GM12878 (cell line): ENCODE data around the gene CNNM4. TPM values are rescaled to one million over a fixed set of nuclear protein-coding genes. Genes with fewer than 3 reads are reported as not detected.
A peak's percentile ranks its signal among the peaks of the same experiment; 100 is the strongest.

Source experiments
- ATAC-seq: fragments of 200-7000 bp; cut with Tn5 transposase; 3 replicates; pipeline ENCODE4 v1.9.1; 2020; ENCODE audit warnings: mild to moderate bottlenecking, moderate library complexity
- BruUV-seq: library from RNA; stranded (reverse); fragments of 400-500 nt; replicated peaks from 2 replicates; lab custom pipeline; 2021; lab: Mats Ljungman, UMichigan
- CTCF ChIA-PET: fragments of 300-600 bp; sonication (Branson Sonifier 250); formaldehyde crosslinking; extraction: SDS; loops from one replicate; lab custom pipeline; 2021; ENCODE audit warnings: inconsistent platforms; lab: Yijun Ruan, JAX
- POLR2A ChIA-PET: fragments of 350-600 bp; formaldehyde crosslinking; extraction: SDS; loops from one replicate; lab custom pipeline; 2021; ENCODE audit warnings: inconsistent platforms; lab: Charles Lee
- RAD21 ChIA-PET: fragments of 300-600 bp; sonication (Branson Sonifier 250); formaldehyde crosslinking; loops from one replicate; lab custom pipeline; 2023; ENCODE audit warnings: antibody characterized with exemption; ENCODE audit not compliant: unreplicated experiment; lab: Charles Lee
- SMC1A ChIA-PET: fragments of 300-600 bp; sonication (Branson Sonifier 250); formaldehyde crosslinking; loops from one replicate; lab custom pipeline; 2023; ENCODE audit not compliant: unreplicated experiment, uncharacterized antibody; lab: Charles Lee
- DNase-seq: peaks from one replicate; pipeline ENCODE4 v3.0.0-alpha.2; 2011; ENCODE audit warnings: low read depth, low spot score
- FAIRE-seq: peaks from 3 replicates; lab custom pipeline; 2011; peaks lifted over from hg19 to GRCh38; lab: Jason Lieb, UNC
- H2AFZ ChIP-seq: 2 replicates; pipeline ENCODE4 v1.6.0; 2011; ENCODE audit warnings: low read depth, low read length, control low read depth; ENCODE audit not compliant: control insufficient read depth
- H3K27ac ChIP-seq: 2 replicates; pipeline ENCODE4 v1.5.1; 2011; ENCODE audit warnings: control low read depth; ENCODE audit not compliant: control insufficient read depth, insufficient read depth
- H3K27me3 ChIP-seq, 2 experiments: replicated peaks in 1 of 2; 2 replicates each; pipeline versions ENCODE4 v1.6.0 to v1.6.1; 2011; ENCODE audit warnings: low read length in 1 of 2; ENCODE audit not compliant: control insufficient read depth in 2 of 2, insufficient read depth in 2 of 2
- H3K36me3 ChIP-seq, 2 experiments: 2 replicates each; pipeline ENCODE4 v1.5.1; 2011; ENCODE audit warnings: low read length in 1 of 2; ENCODE audit not compliant: control insufficient read depth in 2 of 2, insufficient read depth in 2 of 2
- H3K4me1 ChIP-seq: 2 replicates; pipeline ENCODE4 v1.6.1; 2011; ENCODE audit warnings: mild to moderate bottlenecking, low read length, moderate library complexity, mixed read lengths; ENCODE audit not compliant: control insufficient read depth, insufficient read depth
- H3K4me2 ChIP-seq: 2 replicates; pipeline ENCODE4 v1.6.0; 2011; ENCODE audit warnings: control low read depth; ENCODE audit not compliant: control insufficient read depth, insufficient read depth
- H3K4me3 ChIP-seq: fragments of 200-600 bp; sonication (generic); 2 replicates; pipeline ENCODE4 v1.5.1; 2016
- H3K79me2 ChIP-seq: 2 replicates; pipeline ENCODE4 v1.6.0; 2011; ENCODE audit warnings: low read length; ENCODE audit not compliant: control insufficient read depth, insufficient read depth
- H3K9ac ChIP-seq: 2 replicates; pipeline ENCODE4 v1.8.0; 2011; ENCODE audit warnings: low read length, control low read depth, mixed read lengths; ENCODE audit not compliant: control insufficient read depth, insufficient read depth
- H3K9me3 ChIP-seq: replicated peaks from 3 replicates; pipeline ENCODE4 v1.5.1; 2011; ENCODE audit warnings: mild to moderate bottlenecking, low read length; ENCODE audit not compliant: control insufficient read depth, insufficient read depth
- H4K20me1 ChIP-seq: 2 replicates; pipeline ENCODE4 v1.6.0; 2011; ENCODE audit not compliant: control insufficient read depth, insufficient read depth
- ASH2L ChIP-seq: fragments of 300-600, 200-600 bp; sonication (generic); IDR thresholded peaks from 2 replicates; pipeline ENCODE4 v1.6.1; 2017; ENCODE audit warnings: low read depth, mild to moderate bottlenecking, borderline replicate concordance
- ATF7 ChIP-seq: fragments of 450-650 bp; IDR thresholded peaks from 2 replicates; pipeline ENCODE4 v1.6.1; 2016; ENCODE audit warnings: low read depth, mild to moderate bottlenecking
- BRCA1 ChIP-seq: IDR thresholded peaks from 2 replicates; pipeline ENCODE4 v1.6.1; 2011; ENCODE audit warnings: low read depth, low read length, improper control_type of control experiment
- CREB1 ChIP-seq: IDR thresholded peaks from 2 replicates; pipeline ENCODE4 v1.6.1; 2012; ENCODE audit warnings: low read depth, mild to moderate bottlenecking, inconsistent platforms
- DPF2 ChIP-seq: fragments of 450-650 bp; IDR thresholded peaks from 2 replicates; pipeline ENCODE4 v1.6.1; 2017; ENCODE audit warnings: mild to moderate bottlenecking
- EED ChIP-seq: sonication (generic); IDR thresholded peaks from 2 replicates; pipeline ENCODE4 v1.6.1; 2016; ENCODE audit warnings: antibody characterized with exemption, low read depth
- FOS ChIP-seq: IDR thresholded peaks from 3 replicates; pipeline ENCODE4 v1.6.1; 2011; ENCODE audit warnings: borderline replicate concordance; ENCODE audit not compliant: insufficient read length; ENCODE audit errors: extremely low read depth
- FOXK2 ChIP-seq: fragments of 450-650 bp; IDR thresholded peaks from 2 replicates; pipeline ENCODE4 v1.6.1; 2017; ENCODE audit warnings: mild to moderate bottlenecking, moderate library complexity
- IRF5 ChIP-seq: fragments of 450-650 bp; IDR thresholded peaks from 2 replicates; pipeline ENCODE4 v1.6.1; 2017; ENCODE audit warnings: borderline replicate concordance
- NR2C2 ChIP-seq: IDR thresholded peaks from 2 replicates; pipeline ENCODE4 v1.6.1; 2011; ENCODE audit warnings: borderline replicate concordance, low read depth; ENCODE audit not compliant: control insufficient read depth, insufficient read length
- POLR2AphosphoS2 ChIP-seq: IDR thresholded peaks from 2 replicates; pipeline ENCODE4 v1.6.1; 2011; ENCODE audit warnings: low read depth, mild to moderate bottlenecking, low read length, improper control_type of control experiment, moderate library complexity
- SKIL ChIP-seq: fragments of 450-650 bp; IDR thresholded peaks from 2 replicates; pipeline ENCODE4 v1.6.1; 2017; ENCODE audit warnings: mild to moderate bottlenecking, low read depth, inconsistent platforms; ENCODE audit not compliant: poor library complexity, severe bottlenecking
- SMARCA5 ChIP-seq: fragments of 450-650 bp; IDR thresholded peaks from 2 replicates; pipeline ENCODE4 v1.6.1; 2017; ENCODE audit warnings: mild to moderate bottlenecking
- TAF1 ChIP-seq: IDR thresholded peaks from 2 replicates; pipeline ENCODE4 v1.6.1; 2011; ENCODE audit warnings: mild to moderate bottlenecking, low read depth, low read length, borderline replicate concordance
- ZBTB11 ChIP-seq: fragments of 450-650 bp; formaldehyde crosslinking; IDR thresholded peaks from 2 replicates; pipeline ENCODE4 v1.5.0; 2022; ENCODE audit warnings: mild to moderate bottlenecking, missing genetic modification characterization
- ZNF622 ChIP-seq: fragments of 450-650 bp; IDR thresholded peaks from 2 replicates; pipeline ENCODE4 v1.6.1; 2017; ENCODE audit warnings: mild to moderate bottlenecking, inconsistent platforms
- ZZZ3 ChIP-seq: IDR thresholded peaks from 2 replicates; pipeline ENCODE4 v1.6.1; 2011; ENCODE audit warnings: low read depth; ENCODE audit not compliant: control insufficient read depth, insufficient read length
- WGBS: methylation state at CpG from one replicate; pipeline ENCODE4 v1.1.6; 2016; ENCODE audit warnings: low lambda C conversion rate; ENCODE audit not compliant: insufficient replicate concordance, insufficient coverage; ENCODE audit errors: missing lambda C conversion rate; 5-methylcytosine and 5-hydroxymethylcytosine counted together
- in situ Hi-C: fragments of 300-500 bp; cut with MboI; formaldehyde crosslinking; loops from 9 replicates; pipeline ENCODE4 v1.14.3; 2018; ENCODE audit warnings: mixed read lengths
- intact Hi-C: fragments of 100-400 bp; cut with micrococcal nuclease; formaldehyde crosslinking; loops from one replicate; pipeline ENCODE4 v1.14.2; 2022; ENCODE audit not compliant: unreplicated experiment
- polyA plus RNA-seq, 11 experiments: library from polyadenylated mRNA; depleted of rRNA in 4 of 11; unstranded in 6 of 11; stranded (reverse) in 5 of 11; fragments of >200 nt; fragmentation: Nextera tagmentation in 4 of 11; fragmentation: Illumina TruSeq in 1 of 11; extraction: Ambion mirVana in 4 of 11; extraction: Trizol in 1 of 11; gene quantifications; 1 replicate in 1 of 11; 2 replicates in 10 of 11; pipeline versions ENCODE4 v1.2.1 to v1.2.3, GENCODE V29; 2011 to 2016; ENCODE audit warnings: inconsistent platforms in 2 of 11, missing spikeins in 2 of 11, low read depth in 1 of 11
- total RNA-seq, 4 experiments: library from RNA; depleted of rRNA in 3 of 4; stranded (reverse); fragments of >200 nt in 3 of 4; fragmentation: Illumina TruSeq in 1 of 4; extraction: Trizol in 1 of 4; gene quantifications; 2 replicates each; pipeline versions ENCODE4 v1.2.1 to v1.2.3, GENCODE V29; 2013 to 2021

Gene CNNM4
- total and polyA plus RNA-seq, 10 of the 15 experiments (the other 5 are each of a cell fraction or from before 2014, with no cell fraction given) = 2.4 to 13.8 (median 8.1) TPM

- no peak for DNase-seq
- ATAC-seq = peak; percentile 21
- Histone ChIP-seq H3K36me3 (no peaks in the 10 kb centered on the region; a peak in 1 of 4 replicates), H3K9me3 (no peaks in the 10 kb centered on the region), H3K4me1 (peaks cover 12% of the 10 kb centered on the region), H3K27me3 (no peaks in the 10 kb centered on the region), H2AFZ (peak overlapping the region; percentile 91), H4K20me1 (peaks cover 2% of the 10 kb centered on the region; the same call in 1 of the 2 replicates), H3K9ac (peak overlapping the region; percentile 67), H3K4me2 (peak overlapping the region; percentile 99), H3K4me3 (peak overlapping the region; percentile 78), H3K27ac (peak overlapping the region; percentile 30), H3K79me2 (peaks cover 24% of the 10 kb centered on the region)
- RAD21 ChIA-PET = interaction anchor here (0.8 to 2.7 kb wide), 6 partner anchors 42 to 177 kb away, joined by 3 to 14 read pairs (median 6); partner anchors contain the start of genes ANKRD39 and KANSL3
- intact Hi-C loops (no loop called here), in situ Hi-C loops (no loop called here)
- CTCF ChIA-PET = interaction anchor here (0.6 to 1.2 kb wide), 10 partner anchors 8 to 298 kb away, joined by 3 to 6 read pairs (median 3); partner anchors contain the start of genes ANKRD36 and ANKRD39
- SMC1A ChIA-PET = interaction anchor here (0.6 to 1.2 kb wide), 6 partner anchors 10 to 58 kb away, joined by 3 to 5 read pairs (median 3); no protein-coding TSS in a partner anchor
- POLR2A ChIA-PET = interaction anchor here (0.5 to 3.2 kb wide), 5 partner anchors 41 to 177 kb away, joined by 3 to 11 read pairs (median 3); partner anchors contain the start of gene ANKRD39
- 2% methylated on average over 43 of the region's 60 CpGs for WGBS
- no peak for FAIRE-seq
- BruUV-seq = TSS peak; percentile 90
- TF ChIP-seq FOXK2 (no peak), NR2C2 (no peak), IRF5 (no peak), DPF2 (no peak), EED (0 out of 2 replicates have a peak, but pooled peaks have one; percentile 12), POLR2AphosphoS2 (no peak; the same call in 1 of the 2 replicates), TAF1 (no peak), BRCA1 (no peak), CREB1 (no peak), ZZZ3 (no peak), SMARCA5 (no peak), ZNF622 (no peak), SKIL (no peak), ATF7 (no peak), ZBTB11 (CRISPR knock-in tag) (no peak), FOS (no peak), ASH2L (no peak)
Measured at GRCh38 chr2:96815326-96816126, 54.8 kb downstream of the CNNM4 start.
